Stimulated activated CD8-positive, alpha-beta memory T cell treated with anti-CD3 and anti-CD28 coated beads, Interleukin-2, amount 100 ng/mL, for 48 hours (primary cell): ENCODE data around the gene ZBTB8B.
"Not testable (repeated sequence)": the region's sequence is repeated elsewhere in the genome, so short reads cannot be mapped to it uniquely, and the experiment has no call there.

Experiments
- DNase-seq, 2 donors: peaks; one replicate each; pipeline ENCODE4 v3.0.0-alpha.2; 2020; ENCODE audit warnings: low read depth in 2 of 2

Gene ZBTB8B

GRCh38 chr1:32470431-32470830 lies 5.6 kb downstream of the ZBTB8B start:
- DNase-seq, result no peak

- DNase-seq, result peak in 1 of 2 donors; percentile 5
These were observed 6.3 kb downstream of the ZBTB8B start for GRCh38 chr1:32470991-32471694.

GRCh38 chr1:32471695-32472362 lies 7.0 kb downstream of the ZBTB8B start:
- no peak for DNase-seq

GRCh38 chr1:32472966-32473365 lies 8.1 kb downstream of the ZBTB8B start:
- DNase-seq, result not testable (repeated sequence)

- no peak for DNase-seq
These were observed 10.1 kb downstream of the ZBTB8B start for GRCh38 chr1:32474954-32475353.

- DNase-seq, result no peak
These were observed 15.1 kb downstream of the ZBTB8B start for GRCh38 chr1:32480003-32480402.

GRCh38 chr1:32480761-32481160 lies 15.9 kb downstream of the ZBTB8B start:
- no peak for DNase-seq

- not testable (repeated sequence) for DNase-seq
These were observed 16.9 kb downstream of the ZBTB8B start for GRCh38 chr1:32481788-32482187.

- no peak for DNase-seq
These were observed 20.8 kb downstream of the ZBTB8B start for GRCh38 chr1:32485554-32486255.

- DNase-seq, result no peak
These were observed 21.7 kb downstream of the ZBTB8B start for GRCh38 chr1:32486463-32487113.

- no peak for DNase-seq
These were observed 22.3 kb downstream of the ZBTB8B start for GRCh38 chr1:32487182-32487581.

- DNase-seq, result no peak
These were observed 25.0 kb downstream of the ZBTB8B start for GRCh38 chr1:32489774-32490454.

- DNase-seq, result no peak
These were observed 26.5 kb downstream of the ZBTB8B start for GRCh38 chr1:32491386-32491785.

GRCh38 chr1:32494196-32494595 lies 29.3 kb downstream of the ZBTB8B start:
- no peak for DNase-seq

- DNase-seq, result no peak
These were observed 30.0 kb downstream of the ZBTB8B start for GRCh38 chr1:32494711-32495337.

GRCh38 chr1:32496127-32496526 lies 31.3 kb downstream of the ZBTB8B start:
- DNase-seq, result no peak

- no peak for DNase-seq
These were observed 33.9 kb downstream of the ZBTB8B start for GRCh38 chr1:32498751-32499150.

- DNase-seq, result peak; percentile 3 to 27
These were observed 35.7 kb downstream of the ZBTB8B start for GRCh38 chr1:32500387-32501209.

GRCh38 chr1:32501865-32502264 lies 37.0 kb downstream of the ZBTB8B start:
- no peak for DNase-seq

GRCh38 chr1:32503153-32503552 lies 38.3 kb downstream of the ZBTB8B start:
- no peak for DNase-seq
